Measurements from ENCODE around the gene CTNNA3. TPM values are rescaled to one million over a fixed set of nuclear protein-coding genes. Genes with fewer than 3 reads are reported as not detected.

Gene CTNNA3
- total and polyA plus RNA-seq, 2 donors from 2014 or later = 0.45 to 0.72 TPM

DNA sequence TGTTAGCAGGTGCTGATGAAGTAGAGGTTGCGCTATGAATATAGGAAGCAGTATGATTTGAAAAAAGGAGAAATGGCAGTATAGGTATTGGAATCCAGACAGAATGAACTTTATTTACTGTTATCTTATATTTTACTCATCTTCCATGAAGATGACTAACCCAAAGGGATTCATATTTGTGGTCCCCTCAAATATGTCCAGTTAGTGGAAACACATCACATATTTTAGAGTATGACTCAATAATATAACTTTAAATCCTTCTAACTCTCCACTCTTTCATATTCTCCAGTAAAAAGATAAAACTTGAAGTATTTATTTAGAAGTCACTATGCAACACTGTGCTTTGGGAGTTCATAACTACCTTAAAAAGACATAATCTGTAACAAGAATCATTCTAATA is 1056.6 kb downstream of the CTNNA3 start:
- FAIRE-seq (no peak), DNase-seq (no peak)
- no peak overlapping the region for H3K9ac ChIP-seq (ENCODE audit: low read length in 3 of 3)
- H3K27ac ChIP-seq (ENCODE audit: low read depth in 2 of 2, low read length in 2 of 2) = no peak overlapping the region
- no peaks in the 10 kb centered on the region for H3K27me3 ChIP-seq (ENCODE audit: control insufficient read depth, insufficient read depth, low read length)
- no peaks in the 10 kb centered on the region for H3K4me1 ChIP-seq (ENCODE audit: control insufficient read depth in 2 of 3, insufficient read depth in 2 of 3, low read depth in 1 of 3, low read length in 3 of 3)
- no peaks in the 10 kb centered on the region for H3K36me3 ChIP-seq (ENCODE audit: control insufficient read depth in 2 of 3, insufficient read depth in 3 of 3, low read length in 3 of 3)
- TF ChIP-seq CTCF (IDR thresholded peaks at IDR 0.05; ENCODE audit: borderline replicate concordance, extremely low read depth, insufficient read depth) = no peak
- no peaks in the 10 kb centered on the region for H3K9me3 ChIP-seq (ENCODE audit: control insufficient read depth in 2 of 3, insufficient read depth in 1 of 3, low read length in 3 of 3)
- intact Hi-C loops (cut with DNase I) = no loop called here
- no peak overlapping the region for H3K4me3 ChIP-seq (ENCODE audit: low read length in 3 of 3)

GRCh38 chr10:66637273-66638036 is 1058.5 kb downstream of the CTNNA3 start:
- H3K9me3 ChIP-seq (ENCODE audit: control insufficient read depth in 2 of 3, insufficient read depth in 1 of 3, low read length in 3 of 3) = no peaks in the 10 kb centered on the region
- H3K4me1 ChIP-seq (ENCODE audit: control insufficient read depth in 2 of 3, insufficient read depth in 2 of 3, low read depth in 1 of 3, low read length in 3 of 3) = no peaks in the 10 kb centered on the region
- FAIRE-seq (no peak), DNase-seq (no peak)
- H3K27ac ChIP-seq (ENCODE audit: low read depth in 2 of 2, low read length in 2 of 2) = no peak overlapping the region
- H3K36me3 ChIP-seq (ENCODE audit: control insufficient read depth in 2 of 3, insufficient read depth in 3 of 3, low read length in 3 of 3) = no peaks in the 10 kb centered on the region
- intact Hi-C loops (cut with DNase I) = no loop called here
- TF ChIP-seq CTCF (IDR thresholded peaks at IDR 0.05; ENCODE audit: borderline replicate concordance, extremely low read depth, insufficient read depth) = no peak
- H3K27me3 ChIP-seq (ENCODE audit: control insufficient read depth, insufficient read depth, low read length) = no peaks in the 10 kb centered on the region
- H3K4me3 ChIP-seq (ENCODE audit: low read length in 3 of 3) = no peak overlapping the region
- H3K9ac ChIP-seq (ENCODE audit: low read length in 3 of 3) = no peak overlapping the region

DNA sequence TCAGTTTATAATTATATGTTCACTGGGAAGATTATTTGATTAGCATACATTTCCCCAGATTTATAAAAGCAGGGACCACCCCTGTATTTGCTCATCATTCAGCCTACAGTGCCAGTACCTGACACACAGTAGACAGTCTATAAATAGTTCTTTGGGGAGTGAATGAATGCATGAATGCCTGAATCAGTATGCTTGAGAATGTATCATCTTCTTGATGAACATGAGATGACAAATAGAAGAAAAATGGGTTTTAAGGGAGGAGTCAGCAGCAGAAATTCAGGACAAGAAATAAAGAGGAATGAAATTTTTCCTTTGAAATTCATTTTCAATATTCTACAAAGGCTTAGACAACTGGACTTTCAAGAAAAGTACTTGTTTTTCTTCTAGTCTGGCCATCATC is 1066.0 kb downstream of the CTNNA3 start:
- TF ChIP-seq CTCF (IDR thresholded peaks at IDR 0.05; ENCODE audit: borderline replicate concordance, extremely low read depth, insufficient read depth) = no peak
- Histone ChIP-seq H3K9me3 (ENCODE audit: control insufficient read depth in 2 of 3, insufficient read depth in 1 of 3, low read length in 3 of 3) (no peaks in the 10 kb centered on the region), H3K27ac (ENCODE audit: low read depth in 2 of 2, low read length in 2 of 2) (no peak overlapping the region), H3K36me3 (ENCODE audit: control insufficient read depth in 2 of 3, insufficient read depth in 3 of 3, low read length in 3 of 3) (no peaks in the 10 kb centered on the region), H3K9ac (ENCODE audit: low read length in 3 of 3) (no peak overlapping the region), H3K4me3 (ENCODE audit: low read length in 3 of 3) (no peak overlapping the region), H3K27me3 (ENCODE audit: control insufficient read depth, insufficient read depth, low read length) (no peaks in the 10 kb centered on the region), H3K4me1 (ENCODE audit: control insufficient read depth in 2 of 3, insufficient read depth in 2 of 3, low read depth in 1 of 3, low read length in 3 of 3) (no peaks in the 10 kb centered on the region)
- DNase-seq (no peak), FAIRE-seq (no peak)
- intact Hi-C loops (cut with DNase I) = no loop called here

Measured in kidney (tissue), 14 donors.